HepG2 (cell line): ENCODE measurements around the gene SHF. TPM values are rescaled to one million over a fixed set of nuclear protein-coding genes. Genes with fewer than 3 reads are reported as not detected.

Experiments
- ATAC-seq: fragments of 200-7000 bp; cut with Tn5 transposase; 3 replicates; pipeline ENCODE4 v1.9.1; 2020; ENCODE audit warnings: mild to moderate bottlenecking, moderate library complexity
- BruUV-seq: library from RNA; stranded (reverse); fragments of 400-500 nt; replicated peaks from 2 replicates; lab custom pipeline; 2021; lab: Mats Ljungman, UMichigan
- CTCF ChIA-PET: fragments of 300-600 bp; formaldehyde crosslinking; extraction: SDS; loops from one replicate; lab custom pipeline; 2021; ENCODE audit warnings: low total read pairs, inconsistent platforms, low intra/inter-chr PET ratio; lab: Yijun Ruan, JAX
- POLR2A ChIA-PET: fragments of 350-600 bp; sonication (Branson Sonifier 250); formaldehyde crosslinking; loops from one replicate; lab custom pipeline; 2020; ENCODE audit warnings: antibody characterized with exemption, inconsistent platforms; lab: Yijun Ruan, JAX
- DNase-seq: peaks from one replicate; pipeline ENCODE4 v3.0.0-alpha.2; 2015; ENCODE audit warnings: low spot score
- FAIRE-seq: peaks from 3 replicates; lab custom pipeline; 2011; peaks lifted over from hg19 to GRCh38; lab: Jason Lieb, UNC
- H2AFZ ChIP-seq: one replicate; pipeline ENCODE4 v1.6.1; 2011; ENCODE audit warnings: low read length, inconsistent platforms
- H3K27ac ChIP-seq: fragments of 300-600 bp; 3 replicates; pipeline ENCODE4 v1.8.0; 2011; ENCODE audit warnings: mixed run types, mild to moderate bottlenecking, mixed read lengths, low read length, inconsistent platforms; ENCODE audit not compliant: insufficient read depth; ENCODE audit errors: extremely low read length
- H3K27me3 ChIP-seq, 2 experiments: fragments of 200-600 bp in 1 of 2; 2 replicates in 1 of 2; 3 replicates in 1 of 2; pipeline versions ENCODE4 v1.6.0 to v1.8.0; 2011; ENCODE audit warnings: low read length in 2 of 2, mild to moderate bottlenecking in 2 of 2, moderate library complexity in 2 of 2, inconsistent platforms in 1 of 2; ENCODE audit not compliant: insufficient read depth in 2 of 2, control insufficient read depth in 1 of 2
- H3K36me3 ChIP-seq, 2 experiments: fragments of 200-600 bp in 1 of 2; replicated peaks in 1 of 2; 2 replicates in 1 of 2; 3 replicates in 1 of 2; pipeline versions ENCODE4 v1.5.1 to v1.8.0; 2011; ENCODE audit warnings: low read length in 2 of 2, inconsistent platforms in 1 of 2; ENCODE audit not compliant: insufficient read depth in 2 of 2, control insufficient read depth in 1 of 2
- H3K4me1 ChIP-seq: 2 replicates; pipeline ENCODE4 v1.5.1; 2012; ENCODE audit warnings: low read length, inconsistent platforms; ENCODE audit not compliant: insufficient read depth
- H3K4me2 ChIP-seq: 2 replicates; pipeline ENCODE4 v1.6.0; 2011; ENCODE audit warnings: low read depth, low read length, inconsistent platforms
- H3K4me3 ChIP-seq, 3 experiments: fragments of 200-600 bp in 1 of 3; sonication (generic), shearing (Covaris generic) in 1 of 3; replicated peaks in 1 of 3; 2 replicates each; pipeline ENCODE4 v1.5.1; 2011 to 2016; ENCODE audit warnings: low read length in 3 of 3, inconsistent platforms in 2 of 3, low read depth in 2 of 3, mild to moderate bottlenecking in 2 of 3, control low read depth in 1 of 3, mixed read lengths in 1 of 3; ENCODE audit not compliant: insufficient read depth in 1 of 3
- H3K79me2 ChIP-seq: one replicate; pipeline ENCODE4 v1.6.1; 2011; ENCODE audit warnings: low read length, inconsistent platforms; ENCODE audit not compliant: insufficient read depth
- H3K9ac ChIP-seq: 2 replicates; pipeline ENCODE4 v1.6.0; 2011; ENCODE audit warnings: mild to moderate bottlenecking, low read depth, low read length, inconsistent platforms; ENCODE audit not compliant: insufficient read depth
- H3K9me3 ChIP-seq: 2 replicates; pipeline ENCODE4 v1.5.1; 2012; ENCODE audit warnings: mild to moderate bottlenecking, low read length
- H4K20me1 ChIP-seq: 2 replicates; pipeline ENCODE4 v1.6.0; 2011; ENCODE audit warnings: inconsistent platforms, mild to moderate bottlenecking, low read length, moderate library complexity; ENCODE audit not compliant: insufficient read depth
- BATF2 ChIP-seq: sonication (generic); formaldehyde crosslinking; IDR thresholded peaks from 2 replicates; pipeline ENCODE4 v1.8.0; 2022; ENCODE audit warnings: mild to moderate bottlenecking, missing genetic modification reagents, moderate library complexity
- E2F5 ChIP-seq: sonication (generic); formaldehyde crosslinking; conservative IDR thresholded peaks from 2 replicates; pipeline ENCODE4 v1.4.0; 2020; ENCODE audit warnings: missing genetic modification reagents
- EHMT2 ChIP-seq: fragments of 200-600 bp; sonication (generic); IDR thresholded peaks from 2 replicates; pipeline ENCODE4 v1.7.0; 2017; ENCODE audit warnings: antibody characterized with exemption, low read depth, low read length, borderline replicate concordance
- HOXA5 ChIP-seq: sonication (generic); formaldehyde crosslinking; IDR thresholded peaks from 2 replicates; pipeline ENCODE4 v1.4.0; 2020; ENCODE audit warnings: missing genetic modification reagents
- RAD51 ChIP-seq: fragments of 450-650 bp; IDR thresholded peaks from 2 replicates; pipeline ENCODE4 v1.6.1; 2016; ENCODE audit warnings: borderline replicate concordance
- SP1 ChIP-seq, 2 experiments: fragments of 450-650 bp in 1 of 2; sonication (generic) in 1 of 2; formaldehyde crosslinking in 1 of 2; IDR thresholded peaks; 2 replicates each; pipeline versions ENCODE4 v1.4.0 to v1.6.1; 2016 to 2020; ENCODE audit warnings: missing genetic modification reagents in 1 of 2
- YY1 ChIP-seq: IDR thresholded peaks from 2 replicates; pipeline ENCODE4 v1.6.1; 2011; ENCODE audit warnings: low read length, low read depth, moderate library complexity, mild to moderate bottlenecking; ENCODE audit not compliant: insufficient read depth, insufficient replicate concordance
- ZFY ChIP-seq: sonication (generic); formaldehyde crosslinking; IDR thresholded peaks from 2 replicates; pipeline ENCODE4 v1.4.0; 2020; ENCODE audit warnings: missing genetic modification reagents
- ZNF264 ChIP-seq: sonication (generic); formaldehyde crosslinking; IDR thresholded peaks from 2 replicates; pipeline ENCODE4 v1.4.0; 2020; ENCODE audit warnings: missing genetic modification reagents
- ZNF292 ChIP-seq: sonication (generic); formaldehyde crosslinking; IDR thresholded peaks from 2 replicates; pipeline ENCODE4 v1.8.1; 2022; ENCODE audit warnings: mild to moderate bottlenecking, low read depth, missing genetic modification reagents, borderline replicate concordance
- ZNF430 ChIP-seq: sonication (generic); formaldehyde crosslinking; IDR thresholded peaks from 2 replicates; pipeline ENCODE4 v1.9.0; 2021; ENCODE audit warnings: mild to moderate bottlenecking, missing genetic modification reagents
- ZNF530 ChIP-seq: sonication (generic); formaldehyde crosslinking; IDR thresholded peaks from 2 replicates; pipeline ENCODE4 v1.5.0; 2020; ENCODE audit warnings: low read depth, mild to moderate bottlenecking, missing genetic modification reagents
- ZNF564 ChIP-seq: sonication (generic); formaldehyde crosslinking; IDR thresholded peaks from 2 replicates; pipeline ENCODE4 v1.8.1; 2023; ENCODE audit warnings: mild to moderate bottlenecking, missing genetic modification reagents
- ZNF605 ChIP-seq: sonication (generic); formaldehyde crosslinking; IDR thresholded peaks from 2 replicates; pipeline ENCODE4 v1.8.0; 2022; ENCODE audit warnings: mild to moderate bottlenecking, missing genetic modification reagents
- ZNF879 ChIP-seq: sonication (generic); formaldehyde crosslinking; IDR thresholded peaks from 2 replicates; pipeline ENCODE4 v1.8.1; 2023; ENCODE audit warnings: missing genetic modification reagents
- WGBS: methylation state at CpG from one replicate; pipeline ENCODE4 v1.1.6; 2017; ENCODE audit warnings: low lambda C conversion rate; 5-methylcytosine and 5-hydroxymethylcytosine counted together
- in situ Hi-C: cut with HindIII; loops from 2 replicates; pipeline ENCODE4 v1.10.0; 2017; ENCODE audit warnings: low pct_unique_long_range_greater_than_20kb; ENCODE audit not compliant: extremely low pct_ligation_motif_present
- intact Hi-C: fragments of 100-400 bp; cut with micrococcal nuclease; formaldehyde crosslinking; loops from one replicate; pipeline ENCODE4 v1.10.0; 2022; ENCODE audit not compliant: unreplicated experiment
- polyA plus RNA-seq, 8 experiments: library from polyadenylated mRNA; depleted of rRNA in 3 of 8; stranded (reverse) in 7 of 8; unstranded in 1 of 8; fragments of >200 nt; fragmentation: Illumina TruSeq in 4 of 8; extraction: Trizol in 4 of 8; gene quantifications; 2 replicates each; pipeline versions ENCODE4 v1.2.1 to v1.2.3, GENCODE V29; 2011 to 2016; ENCODE audit warnings: low read depth in 4 of 8, missing spikeins in 1 of 8, mixed read lengths in 1 of 8; ENCODE audit not compliant: insufficient read depth in 1 of 8
- total RNA-seq, 5 experiments: library from RNA; depleted of rRNA; stranded (reverse); fragments of >200 nt; fragmentation: Illumina TruSeq; extraction: Trizol; gene quantifications; 2 replicates each; pipeline ENCODE4 v1.2.3, GENCODE V29; 2016; ENCODE audit warnings: low read depth in 1 of 5
- TF ChIP-seq, protein P1 (sequence below): sonication (generic); formaldehyde crosslinking; IDR thresholded peaks from 2 replicates; pipeline ENCODE4 v1.8.1; 2022; ENCODE audit warnings: low read depth, mild to moderate bottlenecking, missing genetic modification reagents
- TF ChIP-seq, protein P2 (sequence below): sonication (generic); formaldehyde crosslinking; IDR thresholded peaks from 2 replicates; pipeline ENCODE4 v1.9.0; 2021; ENCODE audit warnings: missing genetic modification reagents, mild to moderate bottlenecking, borderline replicate concordance

SHF gene
- total and polyA plus RNA-seq, 2 of the 13 experiments (the other 11 are each of a cell fraction or from before 2014, with no cell fraction given), result 20.9 to 25.5 TPM

DNA sequence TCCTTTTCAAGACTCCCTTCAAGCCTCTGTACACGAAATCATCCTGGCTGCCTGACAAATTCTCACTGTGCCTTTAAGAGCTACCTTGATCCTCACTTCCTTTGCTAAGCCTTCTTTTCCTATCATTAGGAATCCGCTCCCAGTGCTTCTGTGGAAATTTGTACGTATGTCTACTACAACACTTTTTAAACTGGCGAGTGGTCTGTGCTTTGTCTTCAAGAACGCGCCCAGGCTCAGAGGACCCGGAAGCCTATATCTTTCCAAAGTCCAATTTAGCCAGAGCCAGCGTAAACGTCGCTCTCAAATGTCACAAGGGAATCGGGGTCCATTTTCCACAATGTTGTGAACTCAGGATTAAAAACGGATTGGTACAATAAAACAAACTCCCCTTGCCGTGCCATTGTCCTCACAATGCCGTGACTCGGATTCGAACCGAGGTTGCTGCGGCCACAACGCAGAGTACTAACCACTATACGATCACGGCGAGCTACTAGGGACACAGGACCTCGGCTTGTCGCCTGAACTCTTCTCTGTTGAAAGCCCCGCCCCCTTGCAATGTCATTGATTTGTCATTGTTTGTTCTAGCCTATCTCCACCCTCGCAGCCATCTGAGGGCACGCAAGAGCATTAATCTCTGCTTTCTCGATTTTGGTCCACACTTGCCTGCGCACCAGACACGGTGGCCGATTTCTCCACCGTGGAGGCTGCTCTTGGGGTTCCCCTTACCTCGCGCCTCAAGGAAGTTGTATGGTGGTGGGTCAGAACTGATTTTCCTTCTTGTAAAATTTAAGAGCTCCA lies 12.4 kb upstream of the SHF start:
- peak overlapping the region; percentile 76 for H2AFZ ChIP-seq
- H3K36me3 ChIP-seq, result no peaks in the 10 kb centered on the region
- H4K20me1 ChIP-seq, result no peaks in the 10 kb centered on the region
- WGBS, result under 1% methylated on average over 27 of the region's 34 CpGs
- H3K4me1 ChIP-seq, result peaks cover 44% of the 10 kb centered on the region
- in situ Hi-C loops (loop anchor here (10.0 kb wide), 1 partner anchor 205 kb away; a partner anchor contains a TSS), intact Hi-C loops (loop anchor here (2.0 to 10.0 kb wide), 5 partner anchors 13 to 415 kb away; partner anchors contain the start of genes BLOC1S6 and SHF)
- peak overlapping the region; percentile 97 for H3K4me2 ChIP-seq
- peak; percentile 81 for FAIRE-seq
- peak overlapping the region; percentile 88 for H3K9ac ChIP-seq
- H3K4me3 ChIP-seq, result peak overlapping the region; percentile 68 to 90 (median 88)
- peak; percentile 68 for ATAC-seq
- TSS peak; percentile 87 for BruUV-seq
- H3K27me3 ChIP-seq, result peaks cover 0 to 4% of the 10 kb centered on the region in 2 experiments; a peak in 2 of 5 replicates
- peak overlapping the region; percentile 94 for H3K27ac ChIP-seq
- ChIA-PET POLR2A (interaction anchor here (0.8 to 5.4 kb wide), 8 partner anchors 13 to 386 kb away, joined by 3 to 42 read pairs (median 8); partner anchors contain the start of genes SHF and SLC28A2), CTCF (interaction anchor here (1.4 kb wide), 1 partner anchor 79 kb away, joined by 3 read pairs; no protein-coding TSS in a partner anchor)
- H3K79me2 ChIP-seq, result no peaks in the 10 kb centered on the region
- DNase-seq, result peak; percentile 95
- H3K9me3 ChIP-seq, result no peaks in the 10 kb centered on the region
- TF ChIP-seq ZNF564 (CRISPR knock-in tag) (peak; percentile 70), YY1 (peak; percentile 65), RAD51 (no peak), HOXA5 (CRISPR knock-in tag) (peak; percentile 89; the same call in 1 of the 2 replicates), ZNF605 (no peak), E2F5 (CRISPR knock-in tag) (no peak), ZNF430 (peak; percentile 13; the same call in 1 of the 2 replicates), ZNF879 (CRISPR knock-in tag) (no peak), ZNF292 (CRISPR knock-in tag) (no peak), ZNF264 (CRISPR knock-in tag) (peak; percentile 85), ZNF530 (CRISPR knock-in tag) (no peak), EHMT2 (peak; percentile 42; the same call in 1 of the 2 replicates), SP1 (IDR thresholded peaks at IDR 0.05) (no peak), SP1 (CRISPR knock-in tag; IDR thresholded peaks at IDR 0.05) (peak; percentile 89), BATF2 (CRISPR knock-in tag) (no peak), ZFY (peak; percentile 62; the same call in 1 of the 2 replicates)
- TF ChIP-seq, protein P1, sequence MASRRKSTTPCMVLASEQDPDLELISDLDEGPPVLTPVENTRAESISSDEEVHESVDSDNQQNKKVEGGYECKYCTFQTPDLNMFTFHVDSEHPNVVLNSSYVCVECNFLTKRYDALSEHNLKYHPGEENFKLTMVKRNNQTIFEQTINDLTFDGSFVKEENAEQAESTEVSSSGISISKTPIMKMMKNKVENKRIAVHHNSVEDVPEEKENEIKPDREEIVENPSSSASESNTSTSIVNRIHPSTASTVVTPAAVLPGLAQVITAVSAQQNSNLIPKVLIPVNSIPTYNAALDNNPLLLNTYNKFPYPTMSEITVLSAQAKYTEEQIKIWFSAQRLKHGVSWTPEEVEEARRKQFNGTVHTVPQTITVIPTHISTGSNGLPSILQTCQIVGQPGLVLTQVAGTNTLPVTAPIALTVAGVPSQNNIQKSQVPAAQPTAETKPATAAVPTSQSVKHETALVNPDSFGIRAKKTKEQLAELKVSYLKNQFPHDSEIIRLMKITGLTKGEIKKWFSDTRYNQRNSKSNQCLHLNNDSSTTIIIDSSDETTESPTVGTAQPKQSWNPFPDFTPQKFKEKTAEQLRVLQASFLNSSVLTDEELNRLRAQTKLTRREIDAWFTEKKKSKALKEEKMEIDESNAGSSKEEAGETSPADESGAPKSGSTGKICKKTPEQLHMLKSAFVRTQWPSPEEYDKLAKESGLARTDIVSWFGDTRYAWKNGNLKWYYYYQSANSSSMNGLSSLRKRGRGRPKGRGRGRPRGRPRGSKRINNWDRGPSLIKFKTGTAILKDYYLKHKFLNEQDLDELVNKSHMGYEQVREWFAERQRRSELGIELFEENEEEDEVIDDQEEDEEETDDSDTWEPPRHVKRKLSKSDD (CRISPR knock-in tag), result peak; percentile 74
- TF ChIP-seq, protein P2, sequence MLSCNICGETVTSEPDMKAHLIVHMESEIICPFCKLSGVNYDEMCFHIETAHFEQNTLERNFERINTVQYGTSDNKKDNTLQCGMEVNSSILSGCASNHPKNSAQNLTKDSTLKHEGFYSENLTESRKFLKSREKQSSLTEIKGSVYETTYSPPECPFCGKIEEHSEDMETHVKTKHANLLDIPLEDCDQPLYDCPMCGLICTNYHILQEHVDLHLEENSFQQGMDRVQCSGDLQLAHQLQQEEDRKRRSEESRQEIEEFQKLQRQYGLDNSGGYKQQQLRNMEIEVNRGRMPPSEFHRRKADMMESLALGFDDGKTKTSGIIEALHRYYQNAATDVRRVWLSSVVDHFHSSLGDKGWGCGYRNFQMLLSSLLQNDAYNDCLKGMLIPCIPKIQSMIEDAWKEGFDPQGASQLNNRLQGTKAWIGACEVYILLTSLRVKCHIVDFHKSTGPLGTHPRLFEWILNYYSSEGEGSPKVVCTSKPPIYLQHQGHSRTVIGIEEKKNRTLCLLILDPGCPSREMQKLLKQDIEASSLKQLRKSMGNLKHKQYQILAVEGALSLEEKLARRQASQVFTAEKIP (CRISPR knock-in tag), result no peak
